GM12878 (cell line): ENCODE results near the gene RRAGB. TPM values are rescaled to one million over a fixed set of nuclear protein-coding genes. Genes with fewer than 3 reads are reported as not detected.

Experiments
- ATAC-seq: fragments of 200-7000 bp; cut with Tn5 transposase; 3 replicates; pipeline ENCODE4 v1.9.1; 2020; ENCODE audit warnings: mild to moderate bottlenecking, moderate library complexity
- BruUV-seq: library from RNA; stranded (reverse); fragments of 400-500 nt; replicated peaks from 2 replicates; lab custom pipeline; 2021; lab: Mats Ljungman, UMichigan
- CTCF ChIA-PET: fragments of 300-600 bp; sonication (Branson Sonifier 250); formaldehyde crosslinking; extraction: SDS; loops from one replicate; lab custom pipeline; 2021; ENCODE audit warnings: inconsistent platforms; lab: Yijun Ruan, JAX
- POLR2A ChIA-PET: fragments of 350-600 bp; formaldehyde crosslinking; extraction: SDS; loops from one replicate; lab custom pipeline; 2021; ENCODE audit warnings: inconsistent platforms; lab: Charles Lee
- RAD21 ChIA-PET: fragments of 300-600 bp; sonication (Branson Sonifier 250); formaldehyde crosslinking; loops from one replicate; lab custom pipeline; 2023; ENCODE audit warnings: antibody characterized with exemption; ENCODE audit not compliant: unreplicated experiment; lab: Charles Lee
- SMC1A ChIA-PET: fragments of 300-600 bp; sonication (Branson Sonifier 250); formaldehyde crosslinking; loops from one replicate; lab custom pipeline; 2023; ENCODE audit not compliant: unreplicated experiment, uncharacterized antibody; lab: Charles Lee
- DNase-seq: peaks from one replicate; pipeline ENCODE4 v3.0.0-alpha.2; 2011; ENCODE audit warnings: low read depth, low spot score
- FAIRE-seq: peaks from 3 replicates; lab custom pipeline; 2011; peaks lifted over from hg19 to GRCh38; lab: Jason Lieb, UNC
- H2AFZ ChIP-seq: 2 replicates; pipeline ENCODE4 v1.6.0; 2011; ENCODE audit warnings: low read depth, low read length, control low read depth; ENCODE audit not compliant: control insufficient read depth
- H3K27ac ChIP-seq: 2 replicates; pipeline ENCODE4 v1.5.1; 2011; ENCODE audit warnings: control low read depth; ENCODE audit not compliant: control insufficient read depth, insufficient read depth
- H3K27me3 ChIP-seq, 2 experiments: replicated peaks in 1 of 2; 2 replicates each; pipeline versions ENCODE4 v1.6.0 to v1.6.1; 2011; ENCODE audit warnings: low read length in 1 of 2; ENCODE audit not compliant: control insufficient read depth in 2 of 2, insufficient read depth in 2 of 2
- H3K36me3 ChIP-seq, 2 experiments: 2 replicates each; pipeline ENCODE4 v1.5.1; 2011; ENCODE audit warnings: low read length in 1 of 2; ENCODE audit not compliant: control insufficient read depth in 2 of 2, insufficient read depth in 2 of 2
- H3K4me1 ChIP-seq: 2 replicates; pipeline ENCODE4 v1.6.1; 2011; ENCODE audit warnings: mild to moderate bottlenecking, low read length, moderate library complexity, mixed read lengths; ENCODE audit not compliant: control insufficient read depth, insufficient read depth
- H3K4me2 ChIP-seq: 2 replicates; pipeline ENCODE4 v1.6.0; 2011; ENCODE audit warnings: control low read depth; ENCODE audit not compliant: control insufficient read depth, insufficient read depth
- H3K4me3 ChIP-seq: fragments of 200-600 bp; sonication (generic); 2 replicates; pipeline ENCODE4 v1.5.1; 2016
- H3K79me2 ChIP-seq: 2 replicates; pipeline ENCODE4 v1.6.0; 2011; ENCODE audit warnings: low read length; ENCODE audit not compliant: control insufficient read depth, insufficient read depth
- H3K9ac ChIP-seq: 2 replicates; pipeline ENCODE4 v1.8.0; 2011; ENCODE audit warnings: low read length, control low read depth, mixed read lengths; ENCODE audit not compliant: control insufficient read depth, insufficient read depth
- H3K9me3 ChIP-seq: replicated peaks from 3 replicates; pipeline ENCODE4 v1.5.1; 2011; ENCODE audit warnings: mild to moderate bottlenecking, low read length; ENCODE audit not compliant: control insufficient read depth, insufficient read depth
- H4K20me1 ChIP-seq: 2 replicates; pipeline ENCODE4 v1.6.0; 2011; ENCODE audit not compliant: control insufficient read depth, insufficient read depth
- CREB1 ChIP-seq: IDR thresholded peaks from 2 replicates; pipeline ENCODE4 v1.6.1; 2012; ENCODE audit warnings: low read depth, mild to moderate bottlenecking, inconsistent platforms
- CREM ChIP-seq: IDR thresholded peaks from 2 replicates; pipeline ENCODE4 v1.6.1; 2014; ENCODE audit warnings: antibody characterized with exemption, low read depth
- EP300 ChIP-seq, 2 experiments: fragments of 150-350 bp in 1 of 2; IDR thresholded peaks; 2 replicates each; pipeline ENCODE4 v1.6.1; 2011 to 2012; ENCODE audit warnings: low read depth in 2 of 2, low read length in 2 of 2, borderline replicate concordance in 1 of 2, improper control_type of control experiment in 1 of 2, inconsistent platforms in 1 of 2; ENCODE audit not compliant: control insufficient read depth in 1 of 2
- FOXM1 ChIP-seq: IDR thresholded peaks from 2 replicates; pipeline ENCODE4 v1.6.1; 2012; ENCODE audit warnings: low read depth, mild to moderate bottlenecking, inconsistent platforms, low read length, moderate library complexity
- GATAD2B ChIP-seq: fragments of 450-650 bp; conservative IDR thresholded peaks from 2 replicates; pipeline ENCODE4 v1.6.1; 2017; ENCODE audit warnings: low read depth, mild to moderate bottlenecking, moderate library complexity
- HDAC2 ChIP-seq: fragments of 200-600 bp; sonication (generic); IDR thresholded peaks from 2 replicates; pipeline ENCODE4 v1.6.1; 2017
- JUND ChIP-seq: IDR thresholded peaks from 2 replicates; pipeline ENCODE4 v1.6.1; 2012; ENCODE audit warnings: low read depth, mild to moderate bottlenecking, low read length, improper control_type of control experiment, moderate library complexity
- KDM1A ChIP-seq: fragments of 200-600 bp; sonication (generic); IDR thresholded peaks from 2 replicates; pipeline ENCODE4 v1.6.1; 2016; ENCODE audit warnings: borderline replicate concordance
- MEF2A ChIP-seq: IDR thresholded peaks from 2 replicates; pipeline ENCODE4 v1.6.1; 2011; ENCODE audit warnings: low read depth, mild to moderate bottlenecking, low read length, moderate library complexity; ENCODE audit not compliant: insufficient read depth
- PML ChIP-seq: IDR thresholded peaks from 2 replicates; pipeline ENCODE4 v1.6.1; 2012; ENCODE audit warnings: low read length, inconsistent platforms
- RB1 ChIP-seq: fragments of 450-650 bp; formaldehyde crosslinking; IDR thresholded peaks from 2 replicates; pipeline ENCODE4 v1.6.1; 2017; ENCODE audit warnings: mild to moderate bottlenecking, borderline replicate concordance
- SIN3A ChIP-seq: IDR thresholded peaks from 2 replicates; pipeline ENCODE4 v1.6.1; 2012; ENCODE audit warnings: low read depth, low read length, improper control_type of control experiment
- SMAD5 ChIP-seq: IDR thresholded peaks from 2 replicates; pipeline ENCODE4 v1.6.1; 2016; ENCODE audit warnings: antibody characterized with exemption, low read depth
- WGBS: methylation state at CpG from one replicate; pipeline ENCODE4 v1.1.6; 2016; ENCODE audit warnings: low lambda C conversion rate; ENCODE audit not compliant: insufficient replicate concordance, insufficient coverage; ENCODE audit errors: missing lambda C conversion rate; 5-methylcytosine and 5-hydroxymethylcytosine counted together
- in situ Hi-C: fragments of 300-500 bp; cut with MboI; formaldehyde crosslinking; loops from 9 replicates; pipeline ENCODE4 v1.14.3; 2018; ENCODE audit warnings: mixed read lengths
- intact Hi-C: fragments of 100-400 bp; cut with micrococcal nuclease; formaldehyde crosslinking; loops from one replicate; pipeline ENCODE4 v1.14.2; 2022; ENCODE audit not compliant: unreplicated experiment
- polyA plus RNA-seq, 11 experiments: library from polyadenylated mRNA; depleted of rRNA in 4 of 11; unstranded in 6 of 11; stranded (reverse) in 5 of 11; fragments of >200 nt; fragmentation: Nextera tagmentation in 4 of 11; fragmentation: Illumina TruSeq in 1 of 11; extraction: Ambion mirVana in 4 of 11; extraction: Trizol in 1 of 11; gene quantifications; 1 replicate in 1 of 11; 2 replicates in 10 of 11; pipeline versions ENCODE4 v1.2.1 to v1.2.3, GENCODE V29; 2011 to 2016; ENCODE audit warnings: inconsistent platforms in 2 of 11, missing spikeins in 2 of 11, low read depth in 1 of 11
- total RNA-seq, 4 experiments: library from RNA; depleted of rRNA in 3 of 4; stranded (reverse); fragments of >200 nt in 3 of 4; fragmentation: Illumina TruSeq in 1 of 4; extraction: Trizol in 1 of 4; gene quantifications; 2 replicates each; pipeline versions ENCODE4 v1.2.1 to v1.2.3, GENCODE V29; 2013 to 2021
- TF ChIP-seq, protein P1 (sequence below): fragments of 450-650 bp; formaldehyde crosslinking; IDR thresholded peaks from 2 replicates; pipeline ENCODE4 v1.4.0; 2020; ENCODE audit warnings: mild to moderate bottlenecking, moderate library complexity
- TF ChIP-seq, protein P2 (sequence below): fragments of 450-650 bp; formaldehyde crosslinking; IDR thresholded peaks from 2 replicates; pipeline ENCODE4 v1.5.0; 2022; ENCODE audit warnings: mild to moderate bottlenecking, missing genetic modification characterization
- TF ChIP-seq, protein P3 (sequence below): fragments of 450-650 bp; IDR thresholded peaks from 2 replicates; pipeline ENCODE4 v1.6.1; 2018; ENCODE audit warnings: mild to moderate bottlenecking, low read depth, moderate library complexity; ENCODE audit not compliant: partially characterized antibody

The RRAGB gene
- total and polyA plus RNA-seq, 10 of the 15 experiments (the other 5 are each of a cell fraction or from before 2014, with no cell fraction given), result 8.2 to 30.8 (median 12.0) TPM

DNA sequence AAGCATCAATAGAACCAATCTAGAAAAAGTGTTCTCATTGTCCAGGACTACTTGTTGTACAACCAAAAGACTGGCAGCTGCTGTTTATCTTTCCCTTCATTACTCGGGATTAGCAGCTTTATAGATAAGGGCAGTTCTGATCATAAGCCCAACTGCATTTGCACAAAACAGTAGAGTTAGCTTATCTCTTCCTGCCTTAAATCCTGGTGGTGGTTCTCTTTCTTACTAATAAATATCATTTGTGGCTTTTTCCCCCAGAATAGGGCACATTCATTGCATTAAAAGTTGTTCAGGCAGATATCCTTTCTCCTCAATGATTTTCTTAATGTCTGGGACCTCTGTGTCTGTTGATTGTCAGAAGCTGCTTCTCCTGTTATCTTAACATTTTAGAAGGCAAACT, 20.2 kb upstream of the RRAGB start:
- no peak overlapping the region for H3K4me3 ChIP-seq
- H3K4me2 ChIP-seq, result no peak overlapping the region
- no peak overlapping the region for H3K9ac ChIP-seq
- POLR2A ChIA-PET, result no interaction called here
- CTCF ChIA-PET, result no interaction called here
- no peak overlapping the region for H2AFZ ChIP-seq
- 40% methylated on average over 1 of the region's 1 CpG for WGBS
- H3K79me2 ChIP-seq, result no peaks in the 10 kb centered on the region
- no peaks in the 10 kb centered on the region for H3K27me3 ChIP-seq
- DNase-seq, result no peak
- no peak for ATAC-seq
- in situ Hi-C loops (no loop called here), intact Hi-C loops (no loop called here)
- no peaks in the 10 kb centered on the region for H3K36me3 ChIP-seq
- H4K20me1 ChIP-seq, result no peaks in the 10 kb centered on the region
- RAD21 ChIA-PET, result no interaction called here
- no peaks in the 10 kb centered on the region; the same call in 2 of the 3 replicates for H3K9me3 ChIP-seq
- SMC1A ChIA-PET, result no interaction called here
- no peak overlapping the region for H3K27ac ChIP-seq
- no peaks in the 10 kb centered on the region for H3K4me1 ChIP-seq
- no peak for FAIRE-seq
- BruUV-seq, result no TSS peak
- no peak for TF ChIP-seq SIN3A
- TF ChIP-seq FOXM1, result no peak
- no peak for TF ChIP-seq PML
- no peak for TF ChIP-seq RB1
- TF ChIP-seq MEF2A, result no peak
- TF ChIP-seq, protein P1, sequence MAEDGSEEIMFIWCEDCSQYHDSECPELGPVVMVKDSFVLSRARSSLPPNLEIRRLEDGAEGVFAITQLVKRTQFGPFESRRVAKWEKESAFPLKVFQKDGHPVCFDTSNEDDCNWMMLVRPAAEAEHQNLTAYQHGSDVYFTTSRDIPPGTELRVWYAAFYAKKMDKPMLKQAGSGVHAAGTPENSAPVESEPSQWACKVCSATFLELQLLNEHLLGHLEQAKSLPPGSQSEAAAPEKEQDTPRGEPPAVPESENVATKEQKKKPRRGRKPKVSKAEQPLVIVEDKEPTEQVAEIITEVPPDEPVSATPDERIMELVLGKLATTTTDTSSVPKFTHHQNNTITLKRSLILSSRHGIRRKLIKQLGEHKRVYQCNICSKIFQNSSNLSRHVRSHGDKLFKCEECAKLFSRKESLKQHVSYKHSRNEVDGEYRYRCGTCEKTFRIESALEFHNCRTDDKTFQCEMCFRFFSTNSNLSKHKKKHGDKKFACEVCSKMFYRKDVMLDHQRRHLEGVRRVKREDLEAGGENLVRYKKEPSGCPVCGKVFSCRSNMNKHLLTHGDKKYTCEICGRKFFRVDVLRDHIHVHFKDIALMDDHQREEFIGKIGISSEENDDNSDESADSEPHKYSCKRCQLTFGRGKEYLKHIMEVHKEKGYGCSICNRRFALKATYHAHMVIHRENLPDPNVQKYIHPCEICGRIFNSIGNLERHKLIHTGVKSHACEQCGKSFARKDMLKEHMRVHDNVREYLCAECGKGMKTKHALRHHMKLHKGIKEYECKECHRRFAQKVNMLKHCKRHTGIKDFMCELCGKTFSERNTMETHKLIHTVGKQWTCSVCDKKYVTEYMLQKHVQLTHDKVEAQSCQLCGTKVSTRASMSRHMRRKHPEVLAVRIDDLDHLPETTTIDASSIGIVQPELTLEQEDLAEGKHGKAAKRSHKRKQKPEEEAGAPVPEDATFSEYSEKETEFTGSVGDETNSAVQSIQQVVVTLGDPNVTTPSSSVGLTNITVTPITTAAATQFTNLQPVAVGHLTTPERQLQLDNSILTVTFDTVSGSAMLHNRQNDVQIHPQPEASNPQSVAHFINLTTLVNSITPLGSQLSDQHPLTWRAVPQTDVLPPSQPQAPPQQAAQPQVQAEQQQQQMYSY (CRISPR knock-in tag), result no peak
- TF ChIP-seq SMAD5, result no peak
- no peak for TF ChIP-seq JUND
- no peak for TF ChIP-seq GATAD2B
- no peak for TF ChIP-seq KDM1A
- no peak for TF ChIP-seq HDAC2
- no peak for TF ChIP-seq EP300 (IDR thresholded peaks at IDR 0.05; ENCODE audit: borderline replicate concordance in 1 of 2, control insufficient read depth in 1 of 2, low read depth in 2 of 2, low read length in 2 of 2)
- TF ChIP-seq, protein P2, sequence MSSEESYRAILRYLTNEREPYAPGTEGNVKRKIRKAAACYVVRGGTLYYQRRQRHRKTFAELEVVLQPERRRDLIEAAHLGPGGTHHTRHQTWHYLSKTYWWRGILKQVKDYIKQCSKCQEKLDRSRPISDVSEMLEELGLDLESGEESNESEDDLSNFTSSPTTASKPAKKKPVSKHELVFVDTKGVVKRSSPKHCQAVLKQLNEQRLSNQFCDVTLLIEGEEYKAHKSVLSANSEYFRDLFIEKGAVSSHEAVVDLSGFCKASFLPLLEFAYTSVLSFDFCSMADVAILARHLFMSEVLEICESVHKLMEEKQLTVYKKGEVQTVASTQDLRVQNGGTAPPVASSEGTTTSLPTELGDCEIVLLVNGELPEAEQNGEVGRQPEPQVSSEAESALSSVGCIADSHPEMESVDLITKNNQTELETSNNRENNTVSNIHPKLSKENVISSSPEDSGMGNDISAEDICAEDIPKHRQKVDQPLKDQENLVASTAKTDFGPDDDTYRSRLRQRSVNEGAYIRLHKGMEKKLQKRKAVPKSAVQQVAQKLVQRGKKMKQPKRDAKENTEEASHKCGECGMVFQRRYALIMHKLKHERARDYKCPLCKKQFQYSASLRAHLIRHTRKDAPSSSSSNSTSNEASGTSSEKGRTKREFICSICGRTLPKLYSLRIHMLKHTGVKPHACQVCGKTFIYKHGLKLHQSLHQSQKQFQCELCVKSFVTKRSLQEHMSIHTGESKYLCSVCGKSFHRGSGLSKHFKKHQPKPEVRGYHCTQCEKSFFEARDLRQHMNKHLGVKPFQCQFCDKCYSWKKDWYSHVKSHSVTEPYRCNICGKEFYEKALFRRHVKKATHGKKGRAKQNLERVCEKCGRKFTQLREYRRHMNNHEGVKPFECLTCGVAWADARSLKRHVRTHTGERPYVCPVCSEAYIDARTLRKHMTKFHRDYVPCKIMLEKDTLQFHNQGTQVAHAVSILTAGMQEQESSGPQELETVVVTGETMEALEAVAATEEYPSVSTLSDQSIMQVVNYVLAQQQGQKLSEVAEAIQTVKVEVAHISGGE (CRISPR knock-in tag), result no peak
- TF ChIP-seq CREB1, result no peak
- TF ChIP-seq, protein P3, sequence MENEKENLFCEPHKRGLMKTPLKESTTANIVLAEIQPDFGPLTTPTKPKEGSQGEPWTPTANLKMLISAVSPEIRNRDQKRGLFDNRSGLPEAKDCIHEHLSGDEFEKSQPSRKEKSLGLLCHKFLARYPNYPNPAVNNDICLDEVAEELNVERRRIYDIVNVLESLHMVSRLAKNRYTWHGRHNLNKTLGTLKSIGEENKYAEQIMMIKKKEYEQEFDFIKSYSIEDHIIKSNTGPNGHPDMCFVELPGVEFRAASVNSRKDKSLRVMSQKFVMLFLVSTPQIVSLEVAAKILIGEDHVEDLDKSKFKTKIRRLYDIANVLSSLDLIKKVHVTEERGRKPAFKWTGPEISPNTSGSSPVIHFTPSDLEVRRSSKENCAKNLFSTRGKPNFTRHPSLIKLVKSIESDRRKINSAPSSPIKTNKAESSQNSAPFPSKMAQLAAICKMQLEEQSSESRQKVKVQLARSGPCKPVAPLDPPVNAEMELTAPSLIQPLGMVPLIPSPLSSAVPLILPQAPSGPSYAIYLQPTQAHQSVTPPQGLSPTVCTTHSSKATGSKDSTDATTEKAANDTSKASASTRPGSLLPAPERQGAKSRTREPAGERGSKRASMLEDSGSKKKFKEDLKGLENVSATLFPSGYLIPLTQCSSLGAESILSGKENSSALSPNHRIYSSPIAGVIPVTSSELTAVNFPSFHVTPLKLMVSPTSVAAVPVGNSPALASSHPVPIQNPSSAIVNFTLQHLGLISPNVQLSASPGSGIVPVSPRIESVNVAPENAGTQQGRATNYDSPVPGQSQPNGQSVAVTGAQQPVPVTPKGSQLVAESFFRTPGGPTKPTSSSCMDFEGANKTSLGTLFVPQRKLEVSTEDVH, result no peak
- no peak for TF ChIP-seq CREM
